ENCODE results near the gene INCENP.
"Not testable (repeated sequence)": the region's sequence is repeated elsewhere in the genome, so short reads cannot be mapped to it uniquely, and the experiment has no call there.

INCENP gene

DNA sequence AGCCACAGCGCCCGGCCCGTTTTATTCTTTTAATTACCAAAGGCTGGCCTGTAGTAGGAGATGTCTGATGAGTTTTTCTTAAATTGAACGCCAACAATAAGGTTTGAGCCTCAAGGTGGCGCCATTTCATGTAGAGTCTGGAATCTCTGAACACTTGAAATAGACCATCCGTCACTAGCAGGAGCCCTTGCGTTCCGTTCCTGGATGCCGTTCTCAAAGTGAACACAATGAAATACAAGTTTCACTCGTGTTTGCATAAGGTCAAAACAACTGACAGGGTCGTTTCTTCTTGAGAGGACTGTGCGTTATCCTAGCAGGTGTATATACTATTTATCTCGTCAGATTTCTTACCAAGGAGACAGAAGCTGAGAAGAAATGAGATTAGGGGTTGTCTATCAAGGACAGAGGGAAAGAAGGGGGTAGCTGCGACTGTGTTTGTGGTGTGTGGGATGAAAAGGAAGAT, 47.5 kb downstream of the INCENP start:
- DNase-seq (ENCODE audit: low spot score), result peak; percentile 80

GRCh38 chr11:62172294-62172693, 48.5 kb downstream of the INCENP start:
- DNase-seq (ENCODE audit: low spot score), result no peak

DNA sequence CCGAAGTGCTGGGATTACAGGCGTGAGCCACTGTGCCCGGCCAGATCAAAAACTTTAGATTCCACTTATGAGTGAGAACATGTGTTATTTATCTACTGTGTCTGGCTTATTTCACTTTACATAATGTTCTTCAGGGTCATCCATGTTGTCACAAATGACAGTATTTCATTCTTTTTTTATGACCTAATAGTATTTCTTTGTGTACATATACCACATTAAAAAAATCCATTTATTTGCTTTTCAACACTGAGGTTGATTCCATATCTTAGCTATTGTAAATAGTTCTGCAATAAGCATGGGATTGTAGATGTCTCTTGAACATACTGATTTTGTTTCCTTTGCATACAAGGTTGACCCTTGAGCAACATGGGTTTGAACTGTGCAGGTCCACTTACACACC, 53.0 kb downstream of the INCENP start:
- DNase-seq (ENCODE audit: low spot score), result no peak

DNA sequence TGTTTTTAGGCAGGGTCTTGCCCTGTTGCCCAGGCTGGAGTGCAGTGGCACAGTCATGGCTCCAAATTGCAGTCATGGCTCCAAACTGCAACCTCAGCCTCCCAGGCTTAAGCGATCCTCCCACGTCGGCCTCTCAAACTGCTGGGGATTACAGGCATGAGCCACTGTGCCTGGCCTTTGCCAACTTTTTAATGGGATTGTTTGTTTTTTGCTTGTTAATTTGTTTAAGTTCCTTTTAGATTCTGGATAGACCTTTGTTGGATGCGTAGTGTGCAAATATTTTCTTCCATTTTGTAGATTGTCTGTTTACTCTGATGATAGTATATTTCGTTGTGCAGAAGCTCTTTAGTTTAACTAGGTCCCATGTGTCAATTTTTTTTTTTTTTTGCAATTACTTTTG, 56.2 kb downstream of the INCENP start:
- no peak for DNase-seq (ENCODE audit: low spot score)

DNA sequence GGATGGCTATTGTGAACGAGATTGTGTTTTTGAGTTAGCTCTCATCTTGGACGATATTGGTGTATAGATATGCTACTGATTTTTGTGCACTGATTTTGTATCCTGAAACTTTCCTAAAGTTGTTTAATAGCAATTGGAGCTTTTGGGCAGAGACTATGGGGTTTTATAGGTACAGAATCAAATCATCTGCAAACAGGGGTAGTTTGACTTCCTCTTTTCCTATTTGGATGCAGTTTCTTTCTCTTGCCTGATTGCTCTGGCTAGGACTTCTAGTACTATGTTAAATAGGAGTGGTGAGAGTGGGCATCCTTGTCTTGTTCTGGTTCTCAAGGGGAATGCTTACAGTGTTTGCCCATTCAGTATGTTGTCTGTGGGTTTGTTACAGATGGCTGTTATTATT, 57.3 kb downstream of the INCENP start:
- no peak for DNase-seq (ENCODE audit: low spot score)

DNA sequence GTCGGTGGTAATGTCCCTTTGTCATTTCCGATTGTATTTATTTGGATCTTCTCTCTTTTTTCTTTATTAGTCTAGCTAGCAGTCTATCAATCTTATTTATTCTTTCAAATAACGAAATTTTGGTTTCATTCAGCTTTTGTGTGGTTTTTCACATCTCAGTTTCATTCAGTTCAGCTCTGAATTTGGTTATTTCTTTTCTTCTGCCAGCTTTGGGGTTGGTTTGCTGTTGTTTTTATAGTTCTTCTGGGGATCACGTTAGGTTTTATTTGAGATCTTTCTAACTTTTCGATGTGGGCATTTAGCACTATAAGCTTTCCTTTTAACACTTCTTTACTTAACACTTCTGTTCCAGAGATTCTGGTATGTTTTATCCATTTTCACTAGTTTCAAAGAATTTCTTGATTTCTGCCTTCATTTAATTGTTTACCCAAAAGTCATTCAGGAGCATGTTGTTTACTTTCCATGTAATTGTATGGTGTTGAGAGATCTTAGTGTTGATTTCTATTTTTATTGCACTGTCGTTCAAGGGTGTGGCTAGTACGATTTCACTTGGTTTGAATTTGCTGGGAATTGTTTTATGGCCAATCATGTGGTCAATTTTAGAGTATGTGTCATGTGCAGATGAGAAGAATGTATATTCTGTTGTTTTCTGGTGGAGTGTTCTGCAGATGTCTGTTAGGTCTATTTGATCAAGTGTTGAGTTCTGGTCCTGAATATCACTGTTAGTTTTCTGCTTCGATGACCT, 58.5 kb downstream of the INCENP start:
- no peak for DNase-seq (ENCODE audit: low spot score)

GRCh38 chr11:62186195-62186594, 62.4 kb downstream of the INCENP start:
- DNase-seq (ENCODE audit: low spot score), result no peak

- DNase-seq (ENCODE audit: low spot score), result no peak
Measured at GRCh38 chr11:62190011-62190410, 66.2 kb downstream of the INCENP start, which contains the start of gene SCGB1D1. Gene SCGB1D1, plus strand, starts transcription at chr11:62190216. Its CDS starts 69 bp downstream, at chr11:62190285.

DNA sequence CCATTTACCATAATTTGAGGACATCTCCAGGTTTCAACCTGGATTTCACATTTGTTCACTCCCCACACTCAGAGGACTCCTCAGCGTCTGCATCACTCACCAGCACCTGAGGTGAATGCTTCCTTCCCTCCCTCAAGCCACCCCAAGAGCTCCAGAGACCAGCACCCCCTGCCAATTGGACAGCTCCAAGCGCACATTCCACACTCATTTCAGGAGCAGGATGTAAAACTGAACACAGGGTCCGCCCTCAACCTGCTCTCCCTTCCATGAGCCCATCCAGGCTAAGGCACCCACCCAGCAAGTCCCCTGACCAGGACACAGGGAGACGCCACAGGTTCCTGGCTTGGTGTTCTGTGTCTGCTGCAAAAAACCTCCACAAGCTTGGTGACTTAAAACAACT, 70.1 kb downstream of the INCENP start:
- DNase-seq (ENCODE audit: low spot score), result no peak

GRCh38 chr11:62195010-62195409, 71.2 kb downstream of the INCENP start:
- DNase-seq (ENCODE audit: low spot score), result not testable (repeated sequence)

DNA sequence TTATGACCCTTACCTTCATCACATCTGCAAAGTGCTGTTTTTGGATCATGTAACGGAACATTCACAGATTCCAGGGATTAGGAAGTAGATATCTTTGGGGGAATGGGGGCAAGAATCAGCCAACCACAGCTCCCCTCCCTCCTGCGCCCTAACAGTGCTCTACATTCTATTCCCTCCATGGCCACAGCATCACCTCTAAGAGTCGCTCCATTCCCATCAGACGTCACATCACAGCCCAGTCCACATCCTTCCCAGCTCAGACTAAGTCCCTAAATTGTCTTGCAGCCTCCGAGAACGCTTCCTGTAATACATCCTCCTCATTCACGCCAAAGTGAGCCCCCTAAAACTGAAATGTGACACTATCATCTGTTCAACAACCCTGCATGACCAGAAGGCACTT, 72.1 kb downstream of the INCENP start:
- DNase-seq (ENCODE audit: low spot score), result no peak

DNA sequence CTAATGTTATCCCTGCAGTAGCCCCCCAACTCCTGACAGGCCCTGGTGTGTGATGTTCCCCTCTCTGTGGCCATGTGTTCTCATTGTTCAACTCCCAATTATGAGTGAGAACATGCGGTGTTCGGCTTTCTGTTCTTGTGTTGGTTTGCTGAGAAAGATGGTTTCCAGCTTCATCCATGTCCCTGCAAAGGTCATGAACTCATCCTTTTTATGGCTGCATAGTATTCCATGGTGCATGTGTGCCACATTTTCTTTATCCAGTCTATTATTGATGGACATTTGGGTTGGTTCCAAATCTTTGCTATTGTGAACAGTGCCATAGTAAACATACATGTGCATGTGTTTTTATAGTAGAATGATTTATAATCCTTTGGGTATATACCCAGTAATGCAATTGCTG, 73.6 kb downstream of the INCENP start:
- not testable (repeated sequence) for DNase-seq (ENCODE audit: low spot score)

GRCh38 chr11:62201376-62201775, 77.6 kb downstream of the INCENP start:
- DNase-seq (ENCODE audit: low spot score), result peak; percentile 67

Data from kidney tubule cell (primary cell).